Activated effector memory CD4-positive, alpha-beta T cell treated with Interleukin-2 at 50 U/mL for 16 hours (primary cell): ENCODE data around the gene SCART1.
"Not testable (repeated sequence)": the region's sequence is repeated elsewhere in the genome, so short reads cannot be mapped to it uniquely, and the experiment has no call there.

ENCODE experiments used
- DNase-seq: peaks from one replicate; pipeline ENCODE4 v3.0.0-alpha.2; 2020

SCART1 gene

DNA sequence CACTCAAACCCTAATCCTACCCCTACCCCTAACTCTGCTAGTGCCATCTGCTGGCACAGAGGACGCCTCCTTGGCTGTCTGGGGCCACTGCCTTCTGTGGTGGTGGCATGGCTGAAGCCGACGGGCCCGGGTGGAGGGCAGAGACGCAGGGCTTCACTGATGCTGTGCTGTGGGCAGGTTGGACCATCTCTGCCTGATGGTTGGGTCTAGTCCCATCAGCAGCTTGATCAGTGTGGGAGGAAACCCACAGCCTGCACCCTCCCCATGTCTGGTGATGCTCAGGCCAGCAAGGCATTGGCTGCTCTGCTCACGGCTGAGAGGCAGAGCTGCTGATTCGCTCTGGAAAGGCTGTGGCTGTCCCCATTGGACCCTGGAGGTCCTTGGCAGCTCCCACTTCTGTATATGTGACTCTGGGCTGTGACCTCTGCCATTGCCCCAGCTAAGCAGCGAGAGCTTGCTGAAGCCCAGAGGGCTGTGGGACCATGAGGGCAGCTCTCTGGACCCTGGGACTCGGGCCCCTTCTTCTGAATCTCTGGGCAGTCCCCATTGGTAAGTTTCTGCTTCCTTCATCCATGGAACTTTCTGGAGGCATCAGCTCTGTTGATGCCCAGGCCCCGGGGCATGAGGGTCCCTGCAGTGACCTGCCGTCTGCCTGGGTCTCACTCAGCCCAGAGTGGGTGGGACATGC lies at the start of gene SCART1:
Gene SCART1 (plus strand): TSS at position 430 of the 688 bp plus-strand sequence. CDS start 53 bp downstream, at position 483.
- no peak for DNase-seq

DNA sequence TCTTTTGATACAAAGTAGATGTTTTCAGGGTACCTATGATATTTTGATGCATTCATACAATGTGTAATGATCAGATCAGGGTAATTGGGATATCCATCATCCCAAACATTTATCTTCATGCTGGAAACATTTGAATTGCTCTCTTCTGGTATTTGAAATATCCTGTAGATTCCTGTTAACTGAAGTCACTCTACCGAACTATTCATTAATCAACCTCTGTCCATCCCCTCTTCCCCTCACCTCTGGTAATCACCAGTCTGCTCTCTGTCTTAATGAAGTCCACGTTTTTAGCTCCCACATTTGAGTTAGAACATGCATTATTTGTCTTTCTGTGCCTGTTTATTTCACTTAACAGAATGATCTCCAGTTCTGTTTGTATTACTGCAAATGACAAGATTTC lies 48.5 kb upstream of the SCART1 start:
- no peak for DNase-seq

DNA sequence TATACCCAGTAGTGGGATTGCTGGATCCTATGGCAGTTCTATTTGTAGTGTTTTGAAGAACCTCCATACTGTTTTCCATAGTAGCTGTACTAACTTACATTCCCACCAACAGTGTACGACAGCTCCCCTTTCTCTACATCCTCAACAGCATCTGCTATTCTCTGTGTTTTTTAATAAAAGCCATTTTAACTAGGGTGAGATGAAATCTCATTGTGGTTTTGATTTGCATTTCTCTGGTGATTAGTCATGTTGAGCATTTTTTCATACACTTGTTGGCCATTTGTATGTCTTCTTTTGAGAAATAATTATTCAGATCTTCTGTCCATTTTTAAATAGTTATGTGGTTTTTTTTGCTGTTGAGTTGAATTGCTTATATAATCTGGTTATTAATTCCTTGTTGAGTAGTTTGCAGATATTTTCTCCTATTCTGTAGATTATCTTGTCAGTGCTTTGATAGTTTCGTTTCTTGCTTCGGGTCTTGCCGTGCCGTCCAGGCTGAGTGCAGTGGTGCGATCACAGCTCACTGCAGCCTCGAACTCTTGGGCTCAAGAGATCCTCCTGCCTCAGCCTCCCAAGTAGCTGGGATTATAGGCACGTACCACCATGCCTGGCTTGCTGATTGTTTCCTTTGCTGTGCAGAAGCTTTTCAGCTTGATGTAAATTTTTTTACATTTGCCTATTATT lies 47.8 kb upstream of the SCART1 start:
- no peak for DNase-seq

DNA sequence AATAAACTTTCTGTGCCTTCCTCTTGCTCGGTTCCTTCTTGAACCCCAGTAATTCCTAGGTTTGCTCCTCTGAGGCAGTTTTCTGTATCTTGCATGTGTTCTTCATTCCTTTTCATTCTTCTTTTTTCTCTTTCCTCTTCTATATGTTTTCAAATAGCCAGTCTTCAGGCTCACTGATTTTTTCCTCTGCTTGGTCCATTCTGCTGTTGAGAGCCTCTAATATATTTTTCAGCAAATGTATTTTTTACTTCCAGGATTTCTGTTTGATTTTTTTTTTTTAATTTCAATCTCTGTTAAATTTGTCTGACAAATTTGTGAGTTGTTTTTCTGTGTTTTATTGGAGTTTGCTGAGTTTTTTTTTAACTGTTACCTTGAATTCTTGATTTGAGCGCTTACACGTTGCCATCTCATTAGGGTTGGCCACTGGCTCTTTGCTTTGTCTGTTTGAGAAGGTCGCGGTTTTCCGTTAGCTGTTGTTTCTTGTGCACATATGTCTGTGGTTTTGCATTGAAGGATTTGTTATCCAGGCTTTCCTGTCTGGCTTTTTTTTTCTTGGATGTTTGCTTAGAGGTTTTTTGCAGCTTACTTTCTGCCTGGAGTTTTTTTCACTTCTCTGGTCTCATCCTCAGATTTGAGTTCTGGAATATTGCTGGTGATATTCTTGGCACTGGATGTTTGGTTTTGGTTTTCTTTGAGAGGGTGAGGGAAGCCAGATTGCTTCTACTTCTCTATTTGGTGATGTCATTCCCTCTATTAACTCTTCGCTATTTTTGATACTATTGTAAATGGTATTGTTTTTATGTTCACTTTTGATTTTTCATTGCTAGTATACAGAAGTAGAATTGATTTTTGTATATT lies 42.0 kb upstream of the SCART1 start:
- no peak for DNase-seq

- no peak for DNase-seq
Observed at GRCh38 chr10:133412381-133412711, 41.4 kb upstream of the SCART1 start.

DNA sequence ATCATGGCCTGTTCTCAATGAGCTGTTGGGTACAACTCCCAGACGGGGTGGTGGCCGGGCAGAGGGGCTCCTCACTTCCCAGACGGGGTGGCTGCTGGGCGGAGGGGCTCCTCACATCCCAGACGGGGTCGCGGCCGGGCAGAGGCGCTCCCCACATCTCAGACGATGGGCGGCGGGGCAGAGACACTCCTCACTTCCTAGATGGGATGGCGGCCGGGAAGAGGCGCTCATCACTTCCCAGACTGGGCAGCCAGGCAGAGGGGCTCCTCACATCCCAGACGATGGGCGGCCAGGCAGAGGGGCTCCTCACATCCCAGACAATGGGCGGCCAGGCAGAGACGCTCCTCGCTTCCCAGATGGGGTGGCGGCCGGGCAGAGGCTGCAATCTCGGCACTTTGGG lies 39.3 kb upstream of the SCART1 start:
- not testable (repeated sequence) for DNase-seq

GRCh38 chr10:133415752-133416151 lies 38.0 kb upstream of the SCART1 start:
- no peak for DNase-seq

DNA sequence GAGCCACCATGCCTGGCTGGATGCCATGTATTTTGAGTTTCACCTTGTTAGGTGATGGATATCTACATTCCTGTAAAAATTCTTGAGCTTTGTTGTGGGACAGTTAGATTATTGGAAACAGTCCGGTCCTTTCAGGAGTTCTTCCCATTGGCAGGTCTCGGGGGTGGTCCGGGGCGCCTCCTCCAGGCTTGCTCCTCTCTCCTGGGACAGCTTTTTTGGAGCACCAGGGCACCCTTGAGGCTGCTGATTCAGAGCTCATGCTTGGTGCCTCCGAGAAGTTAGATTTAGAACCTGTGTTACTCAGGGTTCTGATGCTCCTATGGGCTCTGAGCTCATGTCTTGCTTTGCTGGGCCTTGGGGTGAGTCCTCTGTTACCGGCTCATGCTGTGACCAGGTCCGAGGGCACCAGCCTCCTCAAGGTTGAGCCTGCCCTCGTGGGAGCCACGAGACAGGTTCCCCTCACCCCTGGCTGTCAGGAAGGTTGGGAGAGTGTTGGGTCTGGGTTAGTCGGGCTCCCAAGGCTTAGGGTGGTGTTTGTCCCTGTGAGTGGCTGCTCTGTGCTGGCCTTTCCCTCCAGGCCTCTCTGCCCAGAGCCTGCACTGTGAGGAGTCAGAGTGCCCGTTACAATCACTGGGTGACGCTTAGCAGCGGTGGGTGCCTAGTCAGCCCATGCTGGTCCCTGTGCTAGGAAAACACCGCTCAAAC lies 35.3 kb upstream of the SCART1 start:
- DNase-seq = no peak

GRCh38 chr10:133419211-133419950 lies 34.4 kb upstream of the SCART1 start:
- DNase-seq = no peak

- DNase-seq = no peak
Observed at GRCh38 chr10:133420028-133420427, 33.7 kb upstream of the SCART1 start.

DNA sequence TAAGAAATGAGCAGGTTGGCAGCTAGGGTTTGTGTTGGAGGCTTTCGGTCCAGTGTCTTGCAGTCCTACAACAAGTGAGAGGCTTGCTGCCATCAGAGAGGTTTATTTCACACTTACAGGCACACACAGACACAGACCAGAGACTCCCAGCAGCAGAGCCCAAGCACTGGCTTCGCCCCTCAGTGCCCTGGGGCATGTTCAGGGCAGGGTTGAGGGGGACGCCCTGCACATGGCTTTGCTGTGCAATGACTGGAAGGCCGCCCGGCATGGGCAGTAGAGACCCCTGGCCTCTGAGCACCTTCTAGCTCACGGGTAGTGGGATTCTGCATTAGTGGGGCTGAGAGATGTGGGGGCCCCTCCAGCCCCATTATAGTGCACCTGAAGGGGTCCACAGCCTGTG lies 33.2 kb upstream of the SCART1 start:
- DNase-seq = no peak

DNA sequence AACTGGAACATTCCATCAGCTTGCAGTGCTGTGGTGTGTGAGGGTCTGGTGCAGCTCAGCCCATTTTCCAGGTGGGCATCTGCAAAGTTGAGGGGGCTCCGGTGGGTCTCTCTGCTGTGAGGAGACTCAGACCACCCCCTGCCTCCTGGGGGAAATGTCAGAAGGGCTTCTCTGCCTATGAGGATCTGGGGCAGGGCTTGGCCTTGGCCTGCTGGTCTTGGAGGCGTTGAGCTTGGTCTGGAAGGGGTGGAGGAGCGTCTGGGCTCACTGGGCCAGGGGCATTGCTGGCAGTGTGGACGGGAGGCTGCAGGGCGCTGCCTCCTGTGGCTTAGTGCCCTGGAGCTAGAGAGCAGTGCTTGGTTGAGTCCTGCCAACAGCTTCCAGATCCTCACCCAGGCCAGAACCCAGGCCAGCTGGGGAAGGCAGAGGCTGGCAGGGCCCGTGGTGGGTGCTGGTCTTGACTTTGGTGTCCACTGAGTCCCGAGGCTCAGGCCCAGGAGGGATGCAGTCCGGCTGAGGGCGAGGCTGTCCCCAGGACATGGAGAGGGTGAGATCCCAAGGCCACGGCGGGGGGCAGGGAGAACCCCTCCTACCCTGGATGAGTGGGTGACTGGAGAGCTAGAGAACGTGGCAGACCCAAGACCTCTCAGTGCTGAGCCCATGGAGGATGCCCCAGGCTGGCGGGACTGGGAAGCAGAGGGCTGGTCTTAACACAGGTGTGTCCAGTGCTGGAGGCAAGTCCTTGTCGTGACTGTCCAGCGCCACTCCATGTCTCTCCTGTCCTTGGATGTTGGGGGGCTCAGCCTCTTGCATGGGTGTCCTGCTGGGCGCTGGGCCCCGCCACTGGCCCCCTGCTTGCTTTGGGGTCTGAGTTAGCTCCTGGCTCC lies 32.2 kb upstream of the SCART1 start:
- DNase-seq = no peak

- DNase-seq = no peak
Observed at GRCh38 chr10:133422223-133422806, 31.4 kb upstream of the SCART1 start.

GRCh38 chr10:133422807-133423771 lies 30.7 kb upstream of the SCART1 start:
- DNase-seq = no peak

DNA sequence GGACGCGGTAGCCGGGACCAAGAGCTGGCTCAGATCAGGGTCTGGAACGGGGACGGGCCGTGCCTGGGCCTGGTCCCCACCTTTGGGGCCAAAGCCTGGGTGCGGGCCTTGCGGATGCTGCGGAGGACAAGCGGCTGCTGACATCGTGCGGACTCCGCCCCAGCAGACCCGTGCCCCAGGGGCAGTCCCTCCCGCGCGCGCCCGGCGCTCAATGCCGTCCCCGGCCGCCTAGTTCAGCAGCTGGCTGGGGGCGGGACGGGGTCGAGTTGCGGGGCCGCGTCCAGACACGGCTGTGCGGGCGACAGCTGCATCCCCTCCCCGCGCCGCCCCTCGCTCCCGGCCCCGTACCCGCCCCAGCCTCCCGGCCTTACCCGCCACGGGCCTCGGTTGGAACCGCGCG lies 29.6 kb upstream of the SCART1 start:
- DNase-seq = not testable (repeated sequence)

DNA sequence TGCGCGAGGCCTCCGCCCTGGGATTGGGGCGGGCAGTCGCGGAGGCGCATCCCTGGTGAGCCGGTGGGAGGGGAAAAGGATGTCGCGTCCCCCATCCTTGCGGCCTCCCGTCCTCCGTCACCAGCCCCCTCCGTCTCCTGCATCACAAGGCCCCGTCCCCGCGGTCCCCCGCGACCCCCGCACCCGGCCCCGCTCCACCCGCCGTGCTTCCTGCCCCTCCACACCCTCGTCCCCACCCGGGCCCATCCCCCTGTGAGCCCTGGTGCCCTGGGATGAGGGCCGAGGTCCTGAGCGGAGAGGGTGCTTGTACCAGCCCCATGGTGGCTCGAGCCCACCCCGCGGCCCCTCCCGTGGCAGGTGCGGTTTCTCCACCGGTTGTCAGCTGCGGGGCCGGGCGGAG lies 29.1 kb upstream of the SCART1 start, which contains the start of gene SPRN:
Gene SPRN (minus strand): TSS at position 25 of the 400 bp plus-strand sequence. CDS start 944 bp downstream, outside the sequence.
- not testable (repeated sequence) for DNase-seq

DNA sequence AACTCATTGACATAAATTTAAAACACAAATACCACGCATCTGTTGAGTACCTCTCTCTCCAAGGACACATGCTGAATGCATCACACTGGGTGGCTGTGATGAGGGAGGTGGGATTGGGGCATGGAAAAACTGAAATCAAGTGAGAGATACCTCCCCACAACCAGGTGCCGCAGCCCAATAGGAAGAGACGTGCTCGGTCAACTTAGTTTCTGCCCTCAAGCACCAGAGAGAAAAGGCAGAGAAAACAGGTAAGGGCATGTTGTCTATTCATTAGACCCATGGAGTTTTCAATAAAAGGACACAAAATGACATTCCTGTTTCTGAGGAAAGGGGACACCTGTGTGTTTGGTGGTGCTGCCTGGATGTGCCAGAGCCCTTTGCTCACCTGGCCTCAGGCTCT lies 24.2 kb upstream of the SCART1 start:
- not testable (repeated sequence) for DNase-seq

DNA sequence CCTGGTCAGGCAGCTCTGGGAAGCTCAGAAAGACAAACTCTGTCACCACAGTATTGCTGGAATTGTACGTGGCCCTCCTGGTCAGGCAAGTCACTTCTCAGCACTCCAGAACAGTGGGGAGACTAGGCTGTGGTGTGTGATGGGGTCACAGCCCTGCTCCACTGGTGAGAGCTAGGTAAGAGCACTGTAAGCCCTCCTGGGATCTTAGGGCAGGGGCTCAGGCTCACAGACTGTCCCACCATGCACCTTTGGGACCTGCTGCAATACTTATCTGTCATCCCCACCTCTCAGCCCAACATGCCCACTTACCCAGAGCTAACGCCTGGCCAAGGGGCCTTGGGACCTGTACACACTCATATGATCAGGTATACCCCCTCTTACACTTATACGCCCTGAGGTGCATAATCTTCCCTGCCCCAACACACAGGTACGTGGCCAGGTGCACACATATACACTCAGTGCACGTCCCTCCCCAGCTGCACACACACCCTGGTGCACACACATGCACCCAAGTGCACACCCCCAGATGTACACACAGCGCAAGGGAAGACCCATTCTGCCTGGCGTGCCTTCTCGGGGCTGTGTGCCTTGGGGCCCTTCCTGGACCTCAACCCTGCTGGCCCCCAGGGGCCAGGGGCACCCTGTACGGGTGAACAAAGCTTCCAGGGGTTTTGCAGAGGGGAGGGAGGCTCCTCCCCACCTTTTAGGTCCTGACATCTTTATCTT lies 21.7 kb upstream of the SCART1 start:
- not testable (repeated sequence) for DNase-seq

DNA sequence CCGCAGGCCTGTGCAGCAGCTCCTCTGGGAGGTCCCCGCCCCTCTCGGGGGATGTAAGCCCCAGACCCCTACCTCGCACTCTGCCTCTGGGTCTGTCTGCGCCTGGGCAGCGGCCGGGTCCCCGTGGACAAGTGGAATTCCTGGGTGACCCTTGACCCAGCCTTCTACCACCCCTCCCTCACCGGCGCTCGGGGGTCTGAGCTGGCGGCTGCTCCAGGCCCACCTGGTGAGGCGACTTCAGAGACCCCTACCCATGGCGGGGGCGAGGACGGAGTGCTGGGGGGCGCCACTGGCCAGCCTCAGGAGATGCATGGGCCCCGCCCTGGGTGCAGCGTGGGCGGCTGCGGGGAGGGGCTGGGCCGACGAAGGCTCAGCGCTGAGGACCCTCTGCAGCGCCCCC lies 21.0 kb upstream of the SCART1 start:
- not testable (repeated sequence) for DNase-seq
